Trophoblast cell (in vitro differentiated cells and primary cell): ENCODE measurements around the gene NRDE2.
"Not testable (repeated sequence)": the region's sequence is repeated elsewhere in the genome, so short reads cannot be mapped to it uniquely, and the experiment has no call there.

ENCODE experiments used
- DNase-seq, 2 donors: peaks; one replicate each; pipeline ENCODE4 v3.0.0-alpha.2; 2016
- H2AFZ ChIP-seq: 2 replicates; pipeline ENCODE4 v1.6.1; 2013; ENCODE audit warnings: low read length, moderate library complexity, mild to moderate bottlenecking; ENCODE audit not compliant: insufficient read depth, poor library complexity
- H2AK5ac ChIP-seq: 2 replicates; pipeline ENCODE4 v1.6.1; 2013; ENCODE audit warnings: mild to moderate bottlenecking, low read length
- H2BK120ac ChIP-seq: 2 replicates; pipeline ENCODE4 v1.6.1; 2013; ENCODE audit warnings: low read length, mild to moderate bottlenecking, moderate library complexity; ENCODE audit not compliant: insufficient read depth, poor library complexity
- H2BK12ac ChIP-seq: 2 replicates; pipeline ENCODE4 v1.6.1; 2013; ENCODE audit warnings: mild to moderate bottlenecking, low read length, moderate library complexity
- H2BK5ac ChIP-seq: 2 replicates; pipeline ENCODE4 v1.6.1; 2013; ENCODE audit warnings: low read length, low read depth, moderate library complexity, mild to moderate bottlenecking; ENCODE audit not compliant: poor library complexity
- H3K14ac ChIP-seq: 2 replicates; pipeline ENCODE4 v1.6.1; 2013; ENCODE audit warnings: mild to moderate bottlenecking, low read length
- H3K18ac ChIP-seq: 2 replicates; pipeline ENCODE4 v1.6.1; 2013; ENCODE audit warnings: mild to moderate bottlenecking, low read length
- H3K23ac ChIP-seq: 2 replicates; pipeline ENCODE4 v1.6.1; 2013; ENCODE audit warnings: low read length
- H3K27ac ChIP-seq: 2 replicates; pipeline ENCODE4 v1.5.1; 2013; ENCODE audit warnings: low read depth, mild to moderate bottlenecking, inconsistent platforms, low read length, moderate library complexity
- H3K27me3 ChIP-seq: 2 replicates; pipeline ENCODE4 v1.6.1; 2013; ENCODE audit warnings: inconsistent platforms, mild to moderate bottlenecking, low read length, moderate library complexity; ENCODE audit not compliant: insufficient read depth
- H3K36me3 ChIP-seq, 2 experiments: 1 replicate in 1 of 2; 2 replicates in 1 of 2; pipeline ENCODE4 v1.6.1; 2013; ENCODE audit warnings: low read length in 2 of 2, mild to moderate bottlenecking in 2 of 2, moderate library complexity in 1 of 2; ENCODE audit not compliant: insufficient read depth in 2 of 2, control insufficient read depth in 1 of 2
- H3K4ac ChIP-seq: 2 replicates; pipeline ENCODE4 v1.6.1; 2013; ENCODE audit warnings: low read depth, mild to moderate bottlenecking, low read length, moderate library complexity
- H3K4me1 ChIP-seq, 2 experiments: 1 replicate in 1 of 2; 2 replicates in 1 of 2; pipeline ENCODE4 v1.6.1; 2013; ENCODE audit warnings: low read length in 2 of 2, mild to moderate bottlenecking in 2 of 2, moderate library complexity in 1 of 2; ENCODE audit not compliant: insufficient read depth in 2 of 2, control insufficient read depth in 1 of 2
- H3K4me2 ChIP-seq: 2 replicates; pipeline ENCODE4 v1.6.1; 2013; ENCODE audit warnings: inconsistent platforms, mild to moderate bottlenecking, low read length, moderate library complexity
- H3K4me3 ChIP-seq: 2 replicates; pipeline ENCODE4 v1.5.1; 2013; ENCODE audit warnings: mild to moderate bottlenecking, low read depth, low read length, inconsistent platforms
- H3K79me1 ChIP-seq: one replicate; pipeline ENCODE4 v1.6.1; 2013; ENCODE audit warnings: low read length
- H3K79me2 ChIP-seq: 2 replicates; pipeline ENCODE4 v1.6.1; 2013; ENCODE audit warnings: low read length, mild to moderate bottlenecking; ENCODE audit not compliant: control insufficient read depth, insufficient read depth, poor library complexity
- H3K9ac ChIP-seq: 2 replicates; pipeline ENCODE4 v1.6.1; 2013; ENCODE audit warnings: mild to moderate bottlenecking, low read length
- H3K9me3 ChIP-seq: 2 replicates; pipeline ENCODE4 v1.6.1; 2013; ENCODE audit warnings: low read depth, mild to moderate bottlenecking, control low read depth, inconsistent platforms, low read length; ENCODE audit not compliant: insufficient read depth
- H4K12ac ChIP-seq: 2 replicates; pipeline ENCODE4 v1.6.1; 2013; ENCODE audit warnings: low read depth, mild to moderate bottlenecking, low read length, moderate library complexity
- H4K8ac ChIP-seq: 2 replicates; pipeline ENCODE4 v1.6.1; 2013; ENCODE audit warnings: low read depth, mild to moderate bottlenecking, low read length, moderate library complexity
- H4K91ac ChIP-seq: one replicate; pipeline ENCODE4 v1.6.1; 2013; ENCODE audit warnings: low read depth, mild to moderate bottlenecking, low read length, moderate library complexity
- WGBS: extraction: QIAGEN DNeasy Blood & Tissue Kit; methylation state at CpG from one replicate; pipeline ENCODE4 v1.1.7; 2013; ENCODE audit warnings: missing lambda C conversion rate; ENCODE audit not compliant: insufficient read length, insufficient coverage; ENCODE audit errors: extremely low coverage; 5-methylcytosine and 5-hydroxymethylcytosine counted together

Gene NRDE2

DNA sequence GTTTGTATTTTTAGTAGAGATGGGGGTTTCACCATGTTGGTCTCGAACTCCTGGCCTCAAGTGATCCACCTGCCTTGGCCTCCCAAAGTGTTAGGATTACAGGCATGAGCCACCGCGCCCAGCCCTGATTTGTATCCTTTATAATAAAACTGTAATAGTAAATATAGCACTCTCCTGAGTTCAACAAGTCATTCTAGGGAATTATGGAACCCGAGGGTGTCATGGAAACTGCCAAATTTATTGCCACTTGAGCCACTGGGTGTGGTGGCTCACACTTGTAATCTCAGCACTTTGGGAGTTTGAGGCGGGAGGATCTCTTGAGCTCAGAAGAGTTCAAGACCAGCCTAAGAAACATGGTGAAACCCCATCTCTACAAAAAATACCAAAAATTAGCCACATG is 9.5 kb upstream of the NRDE2 start:
- not testable (repeated sequence) for H4K91ac ChIP-seq, H3K79me1 ChIP-seq, H3K4me2 ChIP-seq, H4K12ac ChIP-seq, H2BK120ac ChIP-seq, H2AK5ac ChIP-seq, H3K23ac ChIP-seq, H3K4me1 ChIP-seq, H2BK5ac ChIP-seq, H3K4me3 ChIP-seq, H3K27ac ChIP-seq, H3K14ac ChIP-seq, H3K79me2 ChIP-seq, H3K9ac ChIP-seq, H3K4ac ChIP-seq, H3K18ac ChIP-seq, H3K9me3 ChIP-seq, H3K27me3 ChIP-seq, DNase-seq, H2AFZ ChIP-seq, H4K8ac ChIP-seq, H2BK12ac ChIP-seq, H3K36me3 ChIP-seq
- WGBS = no CpG with 5 or more reads among the region's 5 CpGs

GRCh38 chr14:90336985-90337384 is 5.2 kb upstream of the NRDE2 start:
- Histone ChIP-seq H3K4me3 (no peak overlapping the region), H2BK5ac (no peak overlapping the region), H3K18ac (no peak overlapping the region), H3K36me3 (no peaks in the 10 kb centered on the region), H3K14ac (no peak overlapping the region), H3K4ac (no peak overlapping the region), H3K79me2 (no peaks in the 10 kb centered on the region), H3K79me1 (no peaks in the 10 kb centered on the region), H2AK5ac (no peak overlapping the region), H3K27ac (peak overlapping the region; percentile 23), H4K91ac (no peak overlapping the region), H3K27me3 (no peaks in the 10 kb centered on the region), H4K8ac (no peak overlapping the region), H3K23ac (no peak overlapping the region), H2BK120ac (no peak overlapping the region), H3K9ac (no peak overlapping the region), H3K4me1 (peaks cover 0 to 4% of the 10 kb centered on the region in 2 experiments), H3K9me3 (peaks cover 1% of the 10 kb centered on the region), H4K12ac (no peak overlapping the region), H2AFZ (no peak overlapping the region), H3K4me2 (peak overlapping the region; percentile 24), H2BK12ac (no peak overlapping the region)
- peak in 1 of 2 donors; percentile 91 for DNase-seq
- no CpG with 5 or more reads among the region's 2 CpGs for WGBS

GRCh38 chr14:90336401-90336800 is 4.7 kb upstream of the NRDE2 start:
- peak overlapping the region; percentile 1 for H4K8ac ChIP-seq
- H3K18ac ChIP-seq = no peak overlapping the region
- no peak overlapping the region for H3K4me3 ChIP-seq
- H2AFZ ChIP-seq = no peak overlapping the region
- peaks cover 2% of the 10 kb centered on the region for H3K79me2 ChIP-seq
- H3K27me3 ChIP-seq = no peaks in the 10 kb centered on the region
- no peak overlapping the region for H3K27ac ChIP-seq
- no peak for DNase-seq
- H2AK5ac ChIP-seq = no peak overlapping the region
- no peak overlapping the region for H3K14ac ChIP-seq
- H3K4me2 ChIP-seq = no peak overlapping the region
- no peak overlapping the region for H3K9ac ChIP-seq
- H4K12ac ChIP-seq = no peak overlapping the region
- H2BK120ac ChIP-seq = no peak overlapping the region
- no peak overlapping the region for H2BK12ac ChIP-seq
- peaks cover 1% of the 10 kb centered on the region for H3K9me3 ChIP-seq
- no peaks in the 10 kb centered on the region for H3K36me3 ChIP-seq
- no peak overlapping the region for H2BK5ac ChIP-seq
- no peak overlapping the region for H3K4ac ChIP-seq
- no peak overlapping the region for H3K23ac ChIP-seq
- peaks cover 0 to 4% of the 10 kb centered on the region in 2 experiments for H3K4me1 ChIP-seq
- no CpG with 5 or more reads among the region's 3 CpGs for WGBS
- peaks cover 3% of the 10 kb centered on the region for H3K79me1 ChIP-seq
- no peak overlapping the region for H4K91ac ChIP-seq

GRCh38 chr14:90332271-90332584 is 487 bp upstream of the NRDE2 start:
- no peak overlapping the region for H3K9ac ChIP-seq
- peak overlapping the region; percentile 65 for H4K8ac ChIP-seq
- H3K4me2 ChIP-seq = peak overlapping the region; percentile 62
- no peak overlapping the region for H3K23ac ChIP-seq
- H3K27ac ChIP-seq = no peak overlapping the region
- H3K9me3 ChIP-seq = no peaks in the 10 kb centered on the region
- H3K79me1 ChIP-seq = peaks cover 4% of the 10 kb centered on the region
- H2AK5ac ChIP-seq = no peak overlapping the region
- no peaks in the 10 kb centered on the region for H3K27me3 ChIP-seq
- H4K91ac ChIP-seq = no peak overlapping the region
- peaks cover 3 to 8% of the 10 kb centered on the region in 2 experiments for H3K4me1 ChIP-seq
- no peak overlapping the region for H3K18ac ChIP-seq
- peaks cover 2% of the 10 kb centered on the region for H3K79me2 ChIP-seq
- H3K36me3 ChIP-seq = no peaks in the 10 kb centered on the region
- no peak overlapping the region for H2AFZ ChIP-seq
- H3K4me3 ChIP-seq = no peak overlapping the region
- H2BK120ac ChIP-seq = no peak overlapping the region
- no peak overlapping the region for H3K4ac ChIP-seq
- no CpG with 5 or more reads among the region's 6 CpGs for WGBS
- no peak overlapping the region for H3K14ac ChIP-seq
- no peak overlapping the region for H4K12ac ChIP-seq
- H2BK12ac ChIP-seq = no peak overlapping the region
- DNase-seq = no peak
- H2BK5ac ChIP-seq = no peak overlapping the region
